Fibroblast of mammary gland (primary cell): ENCODE measurements around the gene STK39.

Source experiments
- DNase-seq: peaks from one replicate; pipeline ENCODE4 v3.0.0-alpha.2; 2010; ENCODE audit warnings: low read depth
- H3K4me3 ChIP-seq: 2 replicates; pipeline ENCODE4 v1.5.1; 2011; ENCODE audit warnings: low read depth, mild to moderate bottlenecking, low read length, moderate library complexity; ENCODE audit not compliant: control insufficient read depth
- TF ChIP-seq, protein P1 (sequence below): conservative IDR thresholded peaks from 2 replicates; pipeline ENCODE4 v1.5.1; 2011; ENCODE audit warnings: low read depth, low read length, inconsistent platforms; ENCODE audit not compliant: control insufficient read depth, insufficient read depth

The STK39 gene

GRCh38 chr2:167990062-167990461, 257.3 kb downstream of the STK39 start:
- DNase-seq: no peak
- TF ChIP-seq, protein P1, sequence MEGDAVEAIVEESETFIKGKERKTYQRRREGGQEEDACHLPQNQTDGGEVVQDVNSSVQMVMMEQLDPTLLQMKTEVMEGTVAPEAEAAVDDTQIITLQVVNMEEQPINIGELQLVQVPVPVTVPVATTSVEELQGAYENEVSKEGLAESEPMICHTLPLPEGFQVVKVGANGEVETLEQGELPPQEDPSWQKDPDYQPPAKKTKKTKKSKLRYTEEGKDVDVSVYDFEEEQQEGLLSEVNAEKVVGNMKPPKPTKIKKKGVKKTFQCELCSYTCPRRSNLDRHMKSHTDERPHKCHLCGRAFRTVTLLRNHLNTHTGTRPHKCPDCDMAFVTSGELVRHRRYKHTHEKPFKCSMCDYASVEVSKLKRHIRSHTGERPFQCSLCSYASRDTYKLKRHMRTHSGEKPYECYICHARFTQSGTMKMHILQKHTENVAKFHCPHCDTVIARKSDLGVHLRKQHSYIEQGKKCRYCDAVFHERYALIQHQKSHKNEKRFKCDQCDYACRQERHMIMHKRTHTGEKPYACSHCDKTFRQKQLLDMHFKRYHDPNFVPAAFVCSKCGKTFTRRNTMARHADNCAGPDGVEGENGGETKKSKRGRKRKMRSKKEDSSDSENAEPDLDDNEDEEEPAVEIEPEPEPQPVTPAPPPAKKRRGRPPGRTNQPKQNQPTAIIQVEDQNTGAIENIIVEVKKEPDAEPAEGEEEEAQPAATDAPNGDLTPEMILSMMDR: no peak
- H3K4me3 ChIP-seq: no peak overlapping the region

DNA sequence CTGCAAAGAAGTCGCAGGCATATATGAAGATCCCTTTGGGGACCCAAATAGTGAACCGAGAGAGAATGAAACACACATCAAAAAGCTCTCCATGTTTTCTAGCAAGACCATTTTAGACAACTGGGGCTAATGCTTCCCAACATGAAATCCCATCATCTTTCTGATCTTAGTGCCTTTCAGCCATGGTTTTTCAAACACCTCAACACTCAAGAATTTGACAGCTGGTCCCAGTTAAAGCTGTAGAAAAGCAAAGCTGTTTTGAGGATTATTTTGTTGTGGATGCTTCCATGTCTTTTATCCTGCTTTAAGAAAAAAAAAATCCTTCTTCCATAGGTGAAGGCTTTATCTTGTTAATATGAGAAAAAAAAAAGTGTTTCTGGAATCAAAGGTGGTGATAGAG, 259.1 kb downstream of the STK39 start:
- TF ChIP-seq, protein P1: no peak
- DNase-seq: no peak
- H3K4me3 ChIP-seq: no peak overlapping the region

GRCh38 chr2:167987558-167987957, 259.8 kb downstream of the STK39 start:
- no peak for DNase-seq
- TF ChIP-seq, protein P1: no peak
- H3K4me3 ChIP-seq: no peak overlapping the region

DNA sequence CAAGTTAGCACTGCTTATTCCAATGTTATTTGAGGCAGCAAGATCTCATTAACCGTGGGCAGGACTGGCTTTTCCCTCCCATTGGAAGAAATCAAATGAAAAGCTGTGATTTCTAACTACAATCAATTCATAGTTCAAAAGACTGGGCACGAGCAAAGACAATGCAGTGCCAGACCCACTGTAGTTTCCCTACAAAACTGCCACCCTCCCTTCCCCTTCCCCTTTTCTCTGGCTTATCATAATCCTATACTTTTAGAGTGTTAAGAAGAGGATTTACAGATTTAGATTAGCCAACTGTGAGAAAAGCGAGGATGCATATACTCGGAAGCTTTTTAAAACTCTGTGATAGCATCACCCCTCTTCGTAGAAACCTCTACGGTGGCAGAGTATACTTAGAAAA, 260.4 kb downstream of the STK39 start:
- DNase-seq: no peak
- H3K4me3 ChIP-seq: no peak overlapping the region
- TF ChIP-seq, protein P1: no peak

DNA sequence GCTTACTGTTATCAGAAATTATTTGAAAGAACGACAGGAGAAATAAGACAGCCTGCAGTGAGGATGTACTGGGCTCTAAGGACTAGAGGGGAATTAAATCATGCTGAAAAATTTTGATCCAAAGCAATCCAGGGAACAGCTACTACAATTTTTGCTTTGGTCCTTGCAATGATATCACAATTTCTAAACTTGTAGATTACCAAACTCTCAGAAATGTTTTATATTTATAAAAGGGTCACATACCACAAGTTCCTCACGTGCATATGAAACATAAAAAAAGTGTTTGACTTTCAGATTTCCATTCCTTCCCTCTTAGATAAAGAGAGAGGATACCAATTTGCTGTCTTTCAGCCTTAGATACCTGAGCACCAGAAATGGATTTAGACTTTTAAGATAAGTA, 261.2 kb downstream of the STK39 start:
- no peak overlapping the region for H3K4me3 ChIP-seq
- DNase-seq: no peak
- TF ChIP-seq, protein P1: no peak

DNA sequence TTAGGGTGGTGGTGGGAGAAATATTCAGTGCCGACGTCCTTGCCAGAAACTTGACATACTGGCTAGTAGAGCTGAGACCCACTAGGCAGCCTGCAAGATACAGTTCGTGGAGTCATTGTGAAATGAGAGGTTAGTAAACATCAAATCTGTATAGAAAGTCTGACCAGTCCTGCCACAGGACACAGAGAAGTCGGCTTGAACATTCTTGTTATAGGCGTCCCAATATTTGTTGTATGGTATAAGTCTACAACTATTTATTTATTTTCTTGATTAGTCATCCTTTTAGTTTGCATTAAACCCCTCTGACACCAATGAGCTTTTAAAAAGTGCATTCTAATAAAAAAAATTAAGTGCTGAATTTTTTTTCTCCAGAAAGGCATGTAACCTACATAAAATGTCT, 265.4 kb downstream of the STK39 start:
- DNase-seq: no peak
- TF ChIP-seq, protein P1: no peak

DNA sequence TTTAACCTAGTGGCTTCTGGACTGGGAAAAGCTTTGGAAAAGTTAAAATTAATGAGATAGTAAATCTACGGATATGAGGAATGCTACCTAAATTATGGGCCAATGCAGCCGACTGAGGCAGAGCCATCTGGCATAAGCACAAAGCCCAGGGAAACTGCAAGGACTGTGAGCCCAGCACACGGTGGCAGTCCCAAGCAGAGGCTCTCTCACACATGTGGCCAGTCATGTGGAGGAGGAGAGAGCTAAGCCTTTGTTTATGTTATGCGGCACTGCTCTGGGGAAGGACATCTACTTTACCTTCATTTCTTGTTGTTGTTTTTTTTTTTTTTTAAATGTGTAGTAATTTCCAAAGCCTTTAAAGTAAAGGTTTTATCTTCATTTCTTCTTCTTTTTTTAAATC, 267.0 kb downstream of the STK39 start:
- DNase-seq: no peak
- TF ChIP-seq, protein P1: no peak
- no peak overlapping the region for H3K4me3 ChIP-seq

More for the DNA sequence above, 265.4 kb downstream of the STK39 start:
- H3K4me3 ChIP-seq: no peak overlapping the region
